NCI-H146 treated with DMSO at 0.1 percent for 48 hours (cell line): ENCODE measurements around the gene DACT2.
"Not testable (repeated sequence)": the region's sequence is repeated elsewhere in the genome, so short reads cannot be mapped to it uniquely, and the experiment has no call there.

Experiments used
- DNase-seq: peaks from one replicate; lab custom pipeline; 2025; ENCODE audit not compliant: unreplicated experiment; lab: John Stamatoyannopoulos, UW

Gene DACT2

GRCh38 chr6:168283686-168284025 lies 35.9 kb downstream of the DACT2 start:
- DNase-seq = no peak

GRCh38 chr6:168282985-168283685 lies 36.4 kb downstream of the DACT2 start:
- DNase-seq = no peak

- DNase-seq = no peak
Observed at GRCh38 chr6:168281826-168282225, 37.8 kb downstream of the DACT2 start.

- DNase-seq = not testable (repeated sequence)
Observed at GRCh38 chr6:168281314-168281713, 38.3 kb downstream of the DACT2 start.

- DNase-seq = no peak
Observed at GRCh38 chr6:168280899-168281245, 38.7 kb downstream of the DACT2 start.

- no peak for DNase-seq
Observed at GRCh38 chr6:168280020-168280898, 39.3 kb downstream of the DACT2 start.

- DNase-seq = no peak
Observed at GRCh38 chr6:168279403-168279935, 40.1 kb downstream of the DACT2 start.

- DNase-seq = no peak
Observed at GRCh38 chr6:168278904-168279303, 40.7 kb downstream of the DACT2 start.

- DNase-seq = no peak
Observed at GRCh38 chr6:168277274-168277669, 42.3 kb downstream of the DACT2 start.

GRCh38 chr6:168276576-168277273 lies 42.9 kb downstream of the DACT2 start:
- no peak for DNase-seq

- DNase-seq = no peak
Observed at GRCh38 chr6:168275168-168275567, 44.4 kb downstream of the DACT2 start.

GRCh38 chr6:168274037-168274952 lies 45.3 kb downstream of the DACT2 start:
- no peak for DNase-seq

GRCh38 chr6:168273441-168274036 lies 46.0 kb downstream of the DACT2 start:
- DNase-seq = no peak

GRCh38 chr6:168272415-168273325 lies 46.9 kb downstream of the DACT2 start:
- no peak for DNase-seq

GRCh38 chr6:168270274-168271172 lies 49.1 kb downstream of the DACT2 start:
- DNase-seq = no peak

GRCh38 chr6:168269455-168270243 lies 49.9 kb downstream of the DACT2 start:
- no peak for DNase-seq

- DNase-seq = no peak
Observed at GRCh38 chr6:168268755-168269154, 50.8 kb downstream of the DACT2 start.
